H1 (cell line): Measurements from ENCODE around the gene MICALL2. TPM values are rescaled to one million over a fixed set of nuclear protein-coding genes. Genes with fewer than 3 reads are reported as not detected.

Source experiments
- BRCA1 ChIP-seq: IDR thresholded peaks from 2 replicates; pipeline ENCODE4 v1.6.1; 2012; ENCODE audit warnings: low read depth, low read length, improper control_type of control experiment
- NRF1 ChIP-seq: IDR thresholded peaks from 2 replicates; pipeline ENCODE4 v1.6.1; 2011; ENCODE audit warnings: mild to moderate bottlenecking, low read depth, low read length, improper control_type of control experiment
- PHF8 ChIP-seq: fragments of 200-600 bp; sonication (generic); conservative IDR thresholded peaks from 2 replicates; pipeline ENCODE4 v1.7.1; 2012; ENCODE audit warnings: low read depth, mild to moderate bottlenecking, inconsistent platforms, low read length, moderate library complexity
- SIN3A ChIP-seq, 2 experiments: IDR thresholded peaks in 1 of 2; conservative IDR thresholded peaks in 1 of 2; 2 replicates each; pipeline ENCODE4 v1.6.1; 2011 to 2012; ENCODE audit warnings: low read length in 2 of 2, improper control_type of control experiment in 1 of 2, low read depth in 1 of 2, mild to moderate bottlenecking in 1 of 2
- SP2 ChIP-seq: IDR thresholded peaks from 2 replicates; pipeline ENCODE4 v1.6.1; 2012; ENCODE audit warnings: mild to moderate bottlenecking, low read length, inconsistent platforms
- polyA plus RNA-seq, 7 experiments: library from polyadenylated mRNA; depleted of rRNA in 3 of 7; stranded (reverse) in 5 of 7; unstranded in 2 of 7; fragments of >200 nt in 5 of 7; fragments of 200-250 nt in 2 of 7; gene quantifications; 1 replicate in 5 of 7; 2 replicates in 1 of 7; 4 replicates in 1 of 7; pipeline versions ENCODE4 v1.2.1 to v1.2.3, GENCODE V29; 2011 to 2013; ENCODE audit warnings: missing spikeins in 2 of 7, mixed read lengths in 2 of 7
- total RNA-seq: library from RNA; stranded (reverse); fragmentation: NEBNext Ultra II Directional; extraction: Animal tissue kit (Norgen Biotek cat#: 25700); gene quantifications from 2 replicates; pipeline ENCODE4 v1.2.1, GENCODE V29; 2021
- TF ChIP-seq, protein P1 (sequence below), 3 experiments: IDR thresholded peaks; 1 replicate in 2 of 3; 2 replicates in 1 of 3; pipeline versions ENCODE4 v1.5.1 to v1.6.1; 2011; ENCODE audit warnings: low read length in 3 of 3, mild to moderate bottlenecking in 3 of 3, inconsistent platforms in 2 of 3, low read depth in 1 of 3, moderate library complexity in 1 of 3; ENCODE audit not compliant: insufficient read depth in 1 of 3; ENCODE audit errors: control extremely low read depth in 1 of 3

Gene MICALL2
- total and polyA plus RNA-seq, 2 of the 8 experiments (the other 6 are each of a cell fraction or from before 2014, with no cell fraction given) = 5.3 to 8.5 TPM

DNA sequence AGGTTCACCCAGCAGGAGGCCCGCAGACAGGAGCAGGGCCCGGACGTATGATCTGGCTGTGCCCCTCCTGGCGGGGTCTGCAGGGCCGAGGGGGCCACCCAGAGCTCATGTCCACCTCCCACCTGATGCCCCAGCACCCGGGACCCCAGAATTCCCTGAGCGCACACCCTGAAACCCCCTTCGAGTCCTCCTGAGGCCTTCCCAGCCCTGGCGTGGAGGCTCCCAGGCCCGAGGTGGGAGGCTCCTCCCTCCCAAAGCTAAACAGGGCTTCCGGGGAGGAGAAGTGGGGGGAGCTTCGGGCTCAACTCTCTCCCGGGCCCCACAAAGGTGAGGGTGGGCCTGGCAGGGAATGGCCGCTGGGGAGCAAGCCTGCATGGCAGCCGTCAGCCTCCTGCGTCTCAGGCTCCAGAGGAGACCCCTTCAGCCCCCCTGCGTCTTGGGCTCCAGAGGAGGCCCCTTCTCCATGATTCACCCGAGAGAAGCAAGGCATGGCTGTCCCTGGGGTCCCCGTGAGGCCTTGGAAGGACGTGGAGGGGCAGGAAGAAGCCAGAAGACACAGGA is 30.2 kb downstream of the MICALL2 start (continued):
- TF ChIP-seq SIN3A (conservative IDR thresholded peaks at IDR 0.05 in 1 of 2, IDR thresholded peaks at IDR 0.05 in 1 of 2; ENCODE audit: low read depth in 1 of 2, low read length in 2 of 2) = no peak
- TF ChIP-seq PHF8 = no peak
- no peak for TF ChIP-seq SP2
- TF ChIP-seq BRCA1 = no peak
- no peak for TF ChIP-seq NRF1
- TF ChIP-seq, protein P1, sequence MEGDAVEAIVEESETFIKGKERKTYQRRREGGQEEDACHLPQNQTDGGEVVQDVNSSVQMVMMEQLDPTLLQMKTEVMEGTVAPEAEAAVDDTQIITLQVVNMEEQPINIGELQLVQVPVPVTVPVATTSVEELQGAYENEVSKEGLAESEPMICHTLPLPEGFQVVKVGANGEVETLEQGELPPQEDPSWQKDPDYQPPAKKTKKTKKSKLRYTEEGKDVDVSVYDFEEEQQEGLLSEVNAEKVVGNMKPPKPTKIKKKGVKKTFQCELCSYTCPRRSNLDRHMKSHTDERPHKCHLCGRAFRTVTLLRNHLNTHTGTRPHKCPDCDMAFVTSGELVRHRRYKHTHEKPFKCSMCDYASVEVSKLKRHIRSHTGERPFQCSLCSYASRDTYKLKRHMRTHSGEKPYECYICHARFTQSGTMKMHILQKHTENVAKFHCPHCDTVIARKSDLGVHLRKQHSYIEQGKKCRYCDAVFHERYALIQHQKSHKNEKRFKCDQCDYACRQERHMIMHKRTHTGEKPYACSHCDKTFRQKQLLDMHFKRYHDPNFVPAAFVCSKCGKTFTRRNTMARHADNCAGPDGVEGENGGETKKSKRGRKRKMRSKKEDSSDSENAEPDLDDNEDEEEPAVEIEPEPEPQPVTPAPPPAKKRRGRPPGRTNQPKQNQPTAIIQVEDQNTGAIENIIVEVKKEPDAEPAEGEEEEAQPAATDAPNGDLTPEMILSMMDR (IDR thresholded peaks at IDR 0.05; ENCODE audit: control extremely low read depth in 1 of 3, insufficient read depth in 1 of 3, low read depth in 1 of 3, low read length in 3 of 3) = no peak
